B cell (primary cell): ENCODE measurements around the gene TSFM. TPM values are rescaled to one million over a fixed set of nuclear protein-coding genes. Genes with fewer than 3 reads are reported as not detected.

Source experiments
- ATAC-seq: fragments of 200-7000 bp; cut with Tn5 transposase; one replicate; pipeline ENCODE4 v1.10.0; 2021; ENCODE audit warnings: low read depth, mild to moderate bottlenecking, moderate number of reproducible peaks, moderate library complexity
- CTCF ChIA-PET: fragments of 350-600 bp; sonication (Branson Sonifier 250); formaldehyde crosslinking; loops from one replicate; lab custom pipeline; 2021; ENCODE audit warnings: antibody characterized with exemption, inconsistent platforms; lab: Charles Lee
- POLR2A ChIA-PET: fragments of 350-600 bp; sonication (Branson Sonifier 250); formaldehyde crosslinking; loops from one replicate; lab custom pipeline; 2021; ENCODE audit warnings: antibody characterized with exemption; lab: Charles Lee
- DNase-seq: peaks from one replicate; pipeline ENCODE4 v3.0.0; 2013
- H2AFZ ChIP-seq: 2 replicates; pipeline ENCODE4 v1.6.1; 2012; ENCODE audit warnings: mild to moderate bottlenecking, low read depth, low read length; ENCODE audit not compliant: insufficient read depth, poor library complexity, severe bottlenecking
- H3K27ac ChIP-seq, 2 donors: 1 replicate in 1 of 2; 2 replicates in 1 of 2; pipeline ENCODE4 v1.5.1; 2012 to 2013; ENCODE audit warnings: low read length in 2 of 2, mild to moderate bottlenecking in 2 of 2, moderate library complexity in 1 of 2
- H3K27me3 ChIP-seq, 4 experiments: fragments of 200-600 bp in 1 of 4; sonication (generic) in 1 of 4; replicated peaks in 1 of 4; 1 replicate in 2 of 4; 2 replicates in 2 of 4; pipeline versions ENCODE4 v1.6.1 to v1.7.0; 2013 to 2016; ENCODE audit warnings: low read length in 3 of 4, mild to moderate bottlenecking in 2 of 4, mixed read lengths in 1 of 4, moderate library complexity in 1 of 4; ENCODE audit not compliant: insufficient read depth in 4 of 4, control insufficient read depth in 3 of 4; ENCODE audit errors: control extremely low read depth in 1 of 4
- H3K36me3 ChIP-seq, 2 experiments: replicated peaks in 1 of 2; 1 replicate in 1 of 2; 2 replicates in 1 of 2; pipeline versions ENCODE4 v1.6.1 to v1.7.1; 2013; ENCODE audit warnings: low read length in 1 of 2; ENCODE audit not compliant: insufficient read depth in 2 of 2, control insufficient read depth in 1 of 2; ENCODE audit errors: control extremely low read depth in 1 of 2, extremely low read depth in 1 of 2
- H3K4me1 ChIP-seq, 2 donors: fragments of 200-600 bp in 1 of 2; sonication (generic) in 1 of 2; 1 replicate in 1 of 2; 2 replicates in 1 of 2; pipeline versions ENCODE4 v1.5.1 to v1.6.1; 2013 to 2017; ENCODE audit warnings: low read length in 2 of 2; ENCODE audit not compliant: control insufficient read depth in 2 of 2, insufficient read depth in 2 of 2
- H3K4me2 ChIP-seq: replicated peaks from 2 replicates; pipeline ENCODE3; 2012; ENCODE audit warnings: mild to moderate bottlenecking, low read depth, low read length; ENCODE audit not compliant: poor library complexity, severe bottlenecking
- H3K4me3 ChIP-seq, 5 experiments: fragments of 200-600 bp in 1 of 5; sonication (generic) in 1 of 5; 1 replicate in 3 of 5; 2 replicates in 2 of 5; pipeline versions ENCODE4 v1.5.1 to v1.7.0; 2011 to 2016; ENCODE audit warnings: low read length in 4 of 5, mild to moderate bottlenecking in 4 of 5, low read depth in 2 of 5, control low read depth in 1 of 5, moderate library complexity in 1 of 5; ENCODE audit not compliant: insufficient read depth in 1 of 5; ENCODE audit errors: control extremely low read depth in 1 of 5, extremely low read depth in 1 of 5
- H3K79me2 ChIP-seq: fragments of 200-600 bp; sonication (generic); one replicate; pipeline ENCODE4 v1.6.0; 2016; ENCODE audit warnings: low read length; ENCODE audit not compliant: control insufficient read depth, insufficient read depth
- H3K9ac ChIP-seq: fragments of 200-600 bp; sonication (generic); 2 replicates; pipeline ENCODE4 v1.6.1; 2017; ENCODE audit warnings: mild to moderate bottlenecking, low read length, moderate library complexity
- H3K9me3 ChIP-seq, 3 donors: one replicate each; pipeline versions ENCODE4 v1.6.1 to v1.7.1; 2013; ENCODE audit warnings: low read length in 2 of 3; ENCODE audit not compliant: control insufficient read depth in 2 of 3, insufficient read depth in 1 of 3; ENCODE audit errors: control extremely low read depth in 1 of 3
- H4K20me1 ChIP-seq: 2 replicates; pipeline ENCODE4 v1.6.0; 2012; ENCODE audit warnings: mild to moderate bottlenecking, low read length; ENCODE audit not compliant: insufficient read depth, control insufficient read depth, poor library complexity, severe bottlenecking
- H3K27ac Mint-ChIP-seq: one replicate; pipeline ENCODE4 v1.8.0; 2021; ENCODE audit warnings: mixed read lengths
- H3K27me3 Mint-ChIP-seq: one replicate; pipeline ENCODE4 v1.8.0; 2021; ENCODE audit warnings: mixed read lengths
- H3K4me1 Mint-ChIP-seq: one replicate; pipeline ENCODE4 v1.8.0; 2021; ENCODE audit warnings: mixed read lengths
- H3K4me3 Mint-ChIP-seq: one replicate; pipeline ENCODE4 v1.8.0; 2021; ENCODE audit warnings: mixed read lengths
- H3K9me3 Mint-ChIP-seq: one replicate; pipeline ENCODE4 v1.8.0; 2022; ENCODE audit warnings: mixed read lengths; ENCODE audit not compliant: insufficient read depth
- CTCF ChIP-seq: fragments of 200-600 bp; IDR thresholded peaks from one replicate; pipeline ENCODE4 v1.8.0; 2022; ENCODE audit warnings: antibody characterized with exemption, mild to moderate bottlenecking
- EZH2 ChIP-seq: IDR thresholded peaks from 2 replicates; pipeline ENCODE4 v1.6.1; 2012; ENCODE audit warnings: borderline replicate concordance, low read depth, mild to moderate bottlenecking, moderate library complexity, low read length; ENCODE audit not compliant: insufficient read depth, poor library complexity, severe bottlenecking
- WGBS: methylation state at CpG from one replicate; pipeline ENCODE4 v1.1.5; 2013; ENCODE audit warnings: missing lambda C conversion rate; ENCODE audit not compliant: insufficient coverage; 5-methylcytosine and 5-hydroxymethylcytosine counted together
- intact Hi-C: fragments of 100-400 bp; cut with micrococcal nuclease; formaldehyde crosslinking; loops from one replicate; pipeline ENCODE4 v1.10.0; 2022
- polyA plus RNA-seq: library from polyadenylated mRNA; depleted of rRNA; stranded (reverse); fragments of >200 nt; gene quantifications from 2 replicates; pipeline ENCODE4 v1.2.3, GENCODE V29; 2012
- total RNA-seq, 2 donors: library from RNA; stranded (reverse); fragments of 120-200 nt in 1 of 2; gene quantifications; 1 replicate in 1 of 2; 2 replicates in 1 of 2; pipeline versions ENCODE4 v1.2.3 to v1.2.4, GENCODE V29; 2013 to 2022

TSFM gene
- total and polyA plus RNA-seq, 2 donors (not counting 1 experiment from before 2014, with no cell fraction given) = 5.6 to 20.9 TPM

GRCh38 chr12:57823908-57824640, 41.5 kb downstream of the TSFM start:
- intact Hi-C loops = no loop called here
- Mint-ChIP-seq H3K27ac (no peak overlapping the region), H3K4me1 (peaks cover 1% of the 10 kb centered on the region), H3K27me3 (no peaks in the 10 kb centered on the region), H3K4me3 (no peak overlapping the region), H3K9me3 (no peaks in the 10 kb centered on the region)
- TF ChIP-seq CTCF (no peak), EZH2 (no peak)
- H3K4me1 ChIP-seq = no peaks in the 10 kb centered on the region
- no peaks in the 10 kb centered on the region for H3K27me3 ChIP-seq
- peaks cover 31% of the 10 kb centered on the region for H3K79me2 ChIP-seq
- peaks cover 69% of the 10 kb centered on the region for H4K20me1 ChIP-seq
- WGBS = 97% methylated on average over 17 of the region's 18 CpGs
- H3K36me3 ChIP-seq = peaks cover 4 to 77% of the 10 kb centered on the region in 2 experiments
- ChIA-PET CTCF (interaction anchor here (0.6 to 1.3 kb wide), 2 partner anchors 81 to 92 kb away, joined by 3 read pairs; no protein-coding TSS in a partner anchor), POLR2A (no interaction called here)
- no peaks in the 10 kb centered on the region for H3K9me3 ChIP-seq
- no peak overlapping the region for H3K4me3 ChIP-seq
- DNase-seq = no peak
- no peak overlapping the region for H3K4me2 ChIP-seq
- no peak for ATAC-seq
- H3K9ac ChIP-seq = no peak overlapping the region
- H3K27ac ChIP-seq = no peak overlapping the region
- no peak overlapping the region for H2AFZ ChIP-seq

GRCh38 chr12:57825451-57825850, 42.9 kb downstream of the TSFM start:
- H3K4me3 ChIP-seq = no peak overlapping the region

More at GRCh38 chr12:57825451-57825850, 42.9 kb downstream of the TSFM start:
- intact Hi-C loops = no loop called here
- Mint-ChIP-seq H3K9me3 (no peaks in the 10 kb centered on the region), H3K4me1 (peaks cover 7% of the 10 kb centered on the region), H3K27me3 (no peaks in the 10 kb centered on the region), H3K4me3 (no peak overlapping the region), H3K27ac (peak overlapping the region; percentile 4)
- Histone ChIP-seq H3K36me3 (peaks cover 4 to 88% of the 10 kb centered on the region in 2 experiments), H3K9me3 (no peaks in the 10 kb centered on the region), H3K4me1 (peaks cover 0 to 4% of the 10 kb centered on the region in 2 donors), H3K27ac (peak overlapping the region in 1 of 2 donors; percentile 30), H3K9ac (no peak overlapping the region), H3K4me2 (no peak overlapping the region), H4K20me1 (peaks cover 83% of the 10 kb centered on the region), H3K79me2 (peaks cover 45% of the 10 kb centered on the region), H3K27me3 (no peaks in the 10 kb centered on the region), H2AFZ (no peak overlapping the region)
- ChIA-PET POLR2A (no interaction called here), CTCF (interaction anchor here (1.1 to 1.2 kb wide), 2 partner anchors 74 to 80 kb away, joined by 3 to 6 read pairs; no protein-coding TSS in a partner anchor)
- 100% methylated on average over 2 of the region's 2 CpGs for WGBS
- DNase-seq = no peak
- TF ChIP-seq CTCF = no peak
- TF ChIP-seq EZH2 = no peak
- ATAC-seq = no peak
